A673 (cell line): ENCODE results near the gene ACBD3.

Experiments
- EZH2 ChIP-seq: fragments of 200-600 bp; sonication (generic); IDR thresholded peaks from 2 replicates; pipeline ENCODE4 v1.6.1; 2017; ENCODE audit warnings: borderline replicate concordance, low read depth, mild to moderate bottlenecking, mixed read lengths, antibody characterized with exemption, low read length; ENCODE audit not compliant: poor library complexity, severe bottlenecking
- TF ChIP-seq, protein P1 (sequence below): fragments of 300-800, 200-600 bp; sonication (generic); conservative IDR thresholded peaks from 2 replicates; pipeline ENCODE4 v1.5.1; 2017; ENCODE audit warnings: low read depth, mild to moderate bottlenecking, antibody characterized with exemption, low read length, moderate library complexity, mixed read lengths

DNA sequence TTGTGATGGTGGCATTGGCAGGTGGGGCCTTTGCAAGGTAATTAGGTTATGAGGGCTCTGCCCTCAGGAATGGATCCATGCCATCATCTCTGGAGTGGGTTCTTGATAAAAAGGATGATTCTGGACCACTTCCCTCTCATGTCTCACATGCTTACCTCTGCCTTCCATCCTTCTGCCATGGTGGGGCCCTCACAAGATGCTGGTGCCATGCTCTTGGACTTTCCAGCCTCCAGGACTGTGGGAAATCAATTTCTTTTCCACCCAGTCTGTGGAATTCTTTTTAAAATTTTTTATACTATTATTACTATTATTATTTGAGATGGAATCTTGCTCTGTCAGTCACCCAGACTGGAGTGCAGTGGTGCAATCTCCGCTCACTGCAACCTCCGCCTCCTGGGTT is 57.3 kb downstream of the ACBD3 start:
- TF ChIP-seq EZH2: no peak
- TF ChIP-seq, protein P1, sequence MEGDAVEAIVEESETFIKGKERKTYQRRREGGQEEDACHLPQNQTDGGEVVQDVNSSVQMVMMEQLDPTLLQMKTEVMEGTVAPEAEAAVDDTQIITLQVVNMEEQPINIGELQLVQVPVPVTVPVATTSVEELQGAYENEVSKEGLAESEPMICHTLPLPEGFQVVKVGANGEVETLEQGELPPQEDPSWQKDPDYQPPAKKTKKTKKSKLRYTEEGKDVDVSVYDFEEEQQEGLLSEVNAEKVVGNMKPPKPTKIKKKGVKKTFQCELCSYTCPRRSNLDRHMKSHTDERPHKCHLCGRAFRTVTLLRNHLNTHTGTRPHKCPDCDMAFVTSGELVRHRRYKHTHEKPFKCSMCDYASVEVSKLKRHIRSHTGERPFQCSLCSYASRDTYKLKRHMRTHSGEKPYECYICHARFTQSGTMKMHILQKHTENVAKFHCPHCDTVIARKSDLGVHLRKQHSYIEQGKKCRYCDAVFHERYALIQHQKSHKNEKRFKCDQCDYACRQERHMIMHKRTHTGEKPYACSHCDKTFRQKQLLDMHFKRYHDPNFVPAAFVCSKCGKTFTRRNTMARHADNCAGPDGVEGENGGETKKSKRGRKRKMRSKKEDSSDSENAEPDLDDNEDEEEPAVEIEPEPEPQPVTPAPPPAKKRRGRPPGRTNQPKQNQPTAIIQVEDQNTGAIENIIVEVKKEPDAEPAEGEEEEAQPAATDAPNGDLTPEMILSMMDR: no peak
